CD4-positive, alpha-beta T cell treated with Interleukin-21 for 1 hour (primary cell): ENCODE data around the gene ZP1.
"Not testable (repeated sequence)": the region's sequence is repeated elsewhere in the genome, so short reads cannot be mapped to it uniquely, and the experiment has no call there.

Source experiments
- DNase-seq: peaks from one replicate; pipeline ENCODE4 v3.0.0-alpha.2; 2020

The ZP1 gene

GRCh38 chr11:60866911-60867870 lies at the start of gene ZP1:
ZP1 (plus strand) TSS chr11:60867542; CDS start chr11:60867562, 20 bp downstream.
- DNase-seq, result no peak

DNA sequence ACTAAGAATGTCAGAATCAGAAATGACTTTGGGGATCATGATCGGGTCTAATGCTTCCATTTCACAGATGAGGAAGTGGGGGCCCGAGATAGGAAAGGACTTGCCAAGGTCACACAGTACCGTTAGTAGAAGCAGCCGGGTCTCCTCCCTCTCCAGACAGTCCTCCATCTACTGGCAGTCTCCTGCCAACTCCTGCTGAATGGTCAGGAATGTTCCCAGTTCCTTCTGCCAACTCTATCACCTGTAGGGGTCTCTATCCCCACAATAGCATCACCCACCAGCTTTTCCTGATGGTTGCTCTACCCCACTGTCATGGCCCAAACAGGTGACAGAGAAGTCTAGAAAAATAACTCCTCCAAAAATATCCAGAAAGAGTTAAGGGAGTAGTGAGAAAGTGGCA lies 49.3 kb upstream of the ZP1 start:
- DNase-seq, result no peak

GRCh38 chr11:60821827-60822599 lies 45.3 kb upstream of the ZP1 start:
- DNase-seq, result no peak

DNA sequence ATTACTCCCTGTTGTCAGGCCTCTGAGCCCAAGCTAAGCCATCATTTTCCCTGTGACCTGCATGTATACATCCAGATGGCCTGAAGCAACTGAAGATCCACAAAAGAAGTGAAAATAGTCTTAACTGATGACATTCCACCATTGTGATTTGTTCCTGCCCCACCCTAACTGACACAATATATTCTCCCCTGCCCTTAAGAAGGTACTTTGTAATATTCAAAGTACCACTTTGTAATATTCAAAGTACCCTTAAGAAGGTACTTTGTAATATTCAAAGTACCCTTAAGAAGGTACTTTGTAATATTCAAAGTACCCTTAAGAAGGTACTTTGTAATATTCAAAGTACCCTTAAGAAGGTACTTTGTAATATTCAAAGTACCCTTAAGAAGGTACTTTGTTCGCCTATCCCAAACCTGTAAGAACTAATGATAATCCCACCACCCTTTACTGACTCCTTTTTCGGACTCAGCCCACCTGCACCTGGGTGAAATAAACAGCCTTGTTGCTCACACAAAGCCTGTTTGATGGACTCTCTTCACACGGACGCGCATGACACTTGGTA lies 43.5 kb upstream of the ZP1 start:
- DNase-seq, result not testable (repeated sequence)

- DNase-seq, result no peak
These were observed 42.2 kb upstream of the ZP1 start for GRCh38 chr11:60825118-60825517.

- no peak for DNase-seq
These were observed 41.6 kb upstream of the ZP1 start for GRCh38 chr11:60825790-60826189.

GRCh38 chr11:60830478-60831142 lies 36.7 kb upstream of the ZP1 start:
- no peak for DNase-seq

- DNase-seq, result peak; percentile 77
These were observed 36.2 kb upstream of the ZP1 start for GRCh38 chr11:60831143-60831500.

GRCh38 chr11:60831501-60832079 lies 35.8 kb upstream of the ZP1 start:
- DNase-seq, result no peak

DNA sequence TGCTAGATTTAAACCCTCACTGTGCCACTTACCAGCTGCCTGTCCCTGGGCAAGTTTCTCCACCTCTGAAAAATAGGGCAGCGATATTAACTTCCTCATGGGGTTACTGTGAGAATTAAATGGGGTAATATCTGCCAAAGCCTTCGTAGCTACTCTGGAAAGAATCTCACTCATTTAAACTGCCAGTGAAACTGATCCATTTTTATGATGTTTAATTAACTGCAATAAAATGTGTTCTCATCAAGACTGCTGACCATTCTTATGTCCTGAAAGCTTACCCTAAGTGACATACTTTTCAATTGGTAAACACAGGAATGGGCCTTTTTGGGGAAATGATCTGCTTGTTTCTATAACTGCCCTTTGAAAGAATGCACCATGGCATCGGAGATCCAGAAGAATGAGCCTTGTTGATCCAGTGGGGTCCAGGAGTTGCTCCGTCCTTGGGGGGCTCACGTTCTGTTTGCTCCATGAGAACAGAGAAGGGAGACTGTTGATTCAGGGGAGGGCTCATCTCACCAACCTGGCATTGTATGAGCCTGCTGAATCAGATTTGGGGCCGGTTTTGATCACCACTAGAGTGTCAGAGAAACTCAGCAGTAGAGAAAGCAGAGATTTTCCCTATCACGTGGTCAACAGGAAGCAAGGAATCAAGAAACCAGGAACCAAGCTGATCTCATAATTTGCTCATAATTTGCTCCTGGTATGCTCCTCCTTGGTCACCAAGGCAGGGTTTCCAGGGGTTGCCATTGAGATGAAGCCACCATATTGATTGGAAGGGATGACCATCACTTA lies 32.4 kb upstream of the ZP1 start:
- no peak for DNase-seq

- no peak for DNase-seq
These were observed 31.9 kb upstream of the ZP1 start for GRCh38 chr11:60835534-60835846.

DNA sequence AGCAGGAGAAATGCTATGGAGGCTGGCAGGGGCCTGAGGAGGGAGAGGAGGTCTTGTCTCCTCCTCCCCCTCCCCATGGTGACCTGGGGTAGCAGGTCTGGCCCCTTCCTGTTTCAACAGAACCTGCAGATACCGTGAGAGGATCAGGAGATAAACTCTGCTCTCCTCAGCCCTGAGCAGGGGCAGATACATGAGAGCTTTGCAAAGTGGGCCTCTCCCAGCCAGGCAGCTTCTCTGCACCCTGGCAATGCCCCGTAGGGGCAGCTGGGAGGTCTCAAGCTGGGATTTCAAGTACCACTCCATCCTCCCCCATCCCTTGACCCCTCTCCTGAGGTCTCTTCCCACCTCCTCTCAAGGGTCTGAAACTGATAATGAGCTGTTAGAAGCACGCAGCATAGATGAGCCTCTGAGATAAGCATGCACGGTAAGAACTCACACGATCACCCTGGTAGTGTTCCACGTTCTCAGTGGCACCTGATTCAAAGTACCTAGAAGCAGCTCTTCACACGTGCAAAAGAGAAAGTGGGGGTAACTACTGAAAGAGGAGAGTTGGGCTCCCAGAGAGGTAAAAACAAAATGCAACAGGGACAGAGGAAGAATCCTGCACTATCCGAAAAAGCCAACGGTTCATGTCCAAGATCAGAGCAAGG lies 30.4 kb upstream of the ZP1 start:
- DNase-seq, result no peak

DNA sequence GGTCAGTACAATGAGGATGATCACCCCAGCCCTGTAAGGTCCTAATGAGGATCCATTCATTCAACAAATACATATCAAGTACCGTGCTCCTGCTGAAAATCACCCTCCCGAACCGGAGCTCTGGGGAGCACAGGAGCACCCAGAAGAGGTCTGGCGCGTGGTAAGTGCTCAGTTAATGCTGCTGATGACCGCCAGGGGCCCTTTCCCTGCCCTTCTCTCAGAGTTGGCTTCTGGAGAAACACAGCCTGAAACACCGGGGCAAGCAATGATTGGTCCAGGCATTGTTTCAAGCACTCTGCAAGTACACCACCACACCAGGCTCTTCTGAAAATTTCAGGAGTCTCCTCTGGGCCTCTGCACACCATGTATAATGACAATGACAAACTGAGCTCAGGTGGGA lies 29.2 kb upstream of the ZP1 start:
- no peak for DNase-seq

DNA sequence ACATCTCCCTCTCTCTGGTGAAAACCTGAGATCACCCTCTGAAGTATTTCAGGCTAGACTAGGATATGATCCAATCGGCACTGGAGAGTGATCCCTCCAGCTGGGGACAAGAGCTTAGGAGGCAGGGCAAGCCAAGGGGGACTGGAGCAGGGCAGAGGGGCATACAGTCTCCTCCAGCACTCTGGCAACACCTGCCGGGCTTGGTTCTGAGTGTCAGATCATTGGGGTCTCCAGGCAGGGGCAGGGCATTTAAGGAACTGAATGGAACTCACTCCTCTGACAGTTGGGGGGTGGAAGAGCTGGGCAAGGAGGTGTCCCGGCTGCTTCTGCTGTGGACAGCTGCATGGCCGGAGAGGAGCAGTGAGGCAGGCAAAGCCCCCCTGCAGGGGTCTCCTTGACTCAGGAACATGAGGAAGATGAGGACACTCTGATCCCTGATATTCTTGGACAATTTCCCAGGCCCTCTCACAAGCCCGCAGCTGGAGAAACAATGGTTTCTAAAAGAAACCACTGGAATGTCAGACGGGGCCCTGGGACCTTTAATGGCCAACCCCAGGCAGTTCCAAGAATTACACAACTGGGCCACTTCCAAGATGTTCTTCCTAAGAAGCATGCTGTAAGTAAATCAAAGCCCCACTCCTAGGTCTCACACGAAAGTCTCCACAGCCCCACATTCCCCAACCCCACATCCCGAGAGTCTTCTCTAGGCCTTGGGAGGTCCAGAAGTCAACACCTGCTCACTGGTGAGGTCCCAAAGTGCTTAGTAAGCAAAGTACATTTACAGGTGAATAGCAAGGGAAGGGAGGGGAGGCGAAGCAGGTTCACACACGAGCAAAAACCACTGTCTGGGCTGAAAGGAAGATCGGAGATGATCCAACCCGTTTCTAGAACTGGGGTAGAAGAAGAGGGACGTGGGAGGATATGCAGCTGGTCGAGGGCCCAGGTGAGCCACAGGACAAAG lies 26.6 kb upstream of the ZP1 start:
- DNase-seq, result no peak

DNA sequence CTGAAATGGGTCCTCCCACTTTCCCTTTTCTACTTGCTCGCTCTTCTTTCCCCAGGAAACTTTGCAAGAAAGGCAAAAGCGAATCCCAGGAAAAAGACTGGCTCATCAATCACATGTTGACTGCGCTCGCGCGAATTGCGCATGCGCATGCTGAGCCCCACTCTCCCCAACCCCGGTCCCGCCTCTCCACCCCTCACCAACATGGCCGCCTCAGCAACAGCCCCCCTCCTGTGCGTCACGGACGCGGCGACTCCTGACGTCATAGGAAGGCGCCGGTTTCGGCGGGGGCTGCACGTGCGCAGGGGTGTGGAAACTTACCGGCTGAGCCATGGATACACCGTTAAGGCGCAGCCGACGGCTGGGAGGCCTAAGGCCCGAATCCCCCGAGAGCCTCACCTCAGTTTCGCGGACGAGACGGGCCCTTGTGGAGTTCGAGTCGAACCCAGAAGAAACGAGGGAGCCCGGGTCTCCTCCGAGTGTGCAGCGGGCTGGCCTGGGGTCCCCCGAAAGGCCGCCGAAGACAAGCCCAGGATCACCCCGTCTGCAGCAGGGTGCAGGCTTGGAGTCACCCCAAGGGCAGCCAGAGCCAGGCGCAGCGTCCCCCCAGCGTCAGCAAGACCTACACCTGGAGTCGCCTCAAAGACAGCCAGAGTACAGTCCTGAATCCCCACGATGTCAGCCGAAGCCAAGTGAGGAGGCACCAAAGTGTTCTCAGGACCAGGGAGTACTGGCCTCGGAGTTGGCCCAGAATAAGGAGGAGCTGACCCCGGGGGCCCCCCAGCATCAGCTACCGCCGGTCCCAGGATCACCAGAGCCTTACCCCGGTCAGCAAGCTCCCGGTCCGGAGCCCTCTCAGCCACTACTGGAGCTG lies 25.3 kb upstream of the ZP1 start, which contains the start of gene CCDC86:
TSS of gene CCDC86 (plus strand) at position 317 of the 871 bp plus-strand sequence. CDS start at position 329, 12 bp downstream.
- peak; percentile 98 for DNase-seq

DNA sequence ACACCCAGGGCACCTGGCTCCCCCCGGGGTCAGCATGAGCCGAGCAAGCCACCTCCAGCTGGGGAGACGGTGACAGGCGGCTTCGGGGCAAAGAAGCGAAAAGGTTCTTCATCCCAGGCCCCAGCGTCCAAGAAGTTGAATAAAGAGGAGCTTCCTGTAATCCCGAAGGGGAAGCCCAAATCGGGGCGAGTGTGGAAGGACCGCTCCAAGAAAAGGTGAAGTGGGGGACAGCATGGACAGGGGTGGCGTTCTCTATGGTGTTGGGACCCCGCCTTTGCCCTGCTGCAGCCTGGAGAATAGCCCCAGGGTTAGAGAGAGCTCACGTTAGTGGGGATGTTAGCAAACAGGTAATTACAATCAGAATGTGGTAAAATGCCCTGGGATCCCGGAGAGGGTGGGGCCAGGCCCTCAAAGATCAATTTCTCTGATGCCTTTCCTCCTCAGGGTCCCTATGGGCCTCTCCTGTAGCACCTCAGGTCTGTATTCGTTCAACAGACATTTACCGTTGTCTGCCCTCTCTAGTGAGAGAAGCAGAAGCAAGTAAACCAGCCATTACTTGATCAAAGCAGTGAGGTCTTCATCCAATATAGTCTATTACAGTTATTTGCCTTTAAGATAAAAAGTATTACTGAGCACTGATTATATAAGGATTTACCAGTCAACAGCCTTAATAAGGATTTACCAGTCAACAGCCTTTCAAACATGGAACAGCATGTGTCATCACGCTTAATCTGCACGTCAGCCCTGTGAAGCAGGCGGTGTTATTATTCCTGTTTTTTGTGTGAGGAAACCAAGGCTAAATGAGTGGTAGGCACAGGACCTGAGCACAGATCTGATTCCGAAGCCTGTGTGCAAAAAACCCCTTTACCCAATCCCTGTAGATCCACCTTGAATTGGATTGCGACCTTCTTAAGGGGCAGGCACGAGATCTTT lies 24.4 kb upstream of the ZP1 start:
- no peak for DNase-seq

- DNase-seq, result no peak
These were observed 23.1 kb upstream of the ZP1 start for GRCh38 chr11:60844045-60844869.
